SH-SY5Y (cell line): ENCODE results near the gene ZNF415.

Source experiments
- GATA2 ChIP-seq: IDR thresholded peaks from 2 replicates; pipeline ENCODE4 v1.6.1; 2011; ENCODE audit warnings: mild to moderate bottlenecking, low read depth, low read length
- GATA3 ChIP-seq: IDR thresholded peaks from 2 replicates; pipeline ENCODE4 v1.6.1; 2011; ENCODE audit warnings: low read depth, mild to moderate bottlenecking, low read length, moderate library complexity

DNA sequence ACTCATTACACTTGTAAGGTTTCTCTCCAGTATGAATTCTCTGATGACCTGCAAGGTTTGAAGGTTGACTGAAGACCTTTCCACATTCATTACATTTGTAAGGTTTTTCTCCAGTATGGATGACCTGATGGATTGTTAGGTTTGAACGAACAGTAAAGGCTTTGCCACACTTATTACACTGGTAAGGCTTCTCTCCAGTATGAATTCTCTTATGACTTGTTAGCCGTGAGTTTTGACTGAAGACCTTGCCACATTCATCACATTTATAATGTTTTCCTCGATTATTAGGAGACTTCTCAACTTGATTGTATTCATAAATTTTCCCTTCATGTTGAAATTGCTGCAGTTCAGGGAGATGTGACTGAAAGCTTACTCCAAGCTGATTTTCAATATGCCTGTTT is 33.0 kb upstream of the ZNF415 start:
- no peak for TF ChIP-seq GATA2
- TF ChIP-seq GATA3: no peak
